Measurements from ENCODE around the gene OSBPL5.

Gene OSBPL5

GRCh38 chr11:3161309-3161708 lies 3.8 kb downstream of the OSBPL5 start:
- no peaks in the 10 kb centered on the region for H3K27me3 ChIP-seq (ENCODE audit: control insufficient read depth in 1 of 2, insufficient read depth in 2 of 2, low read length in 2 of 2)
- peak overlapping the region in 1 of 2 donors; percentile 63 for H3K9ac ChIP-seq (ENCODE audit: low read length in 2 of 2)
- H3K36me3 ChIP-seq (ENCODE audit: control insufficient read depth in 2 of 2, insufficient read depth in 2 of 2, low read length in 2 of 2) = no peaks in the 10 kb centered on the region
- H3K9me3 ChIP-seq (ENCODE audit: control insufficient read depth in 2 of 2, low read length in 2 of 2) = no peaks in the 10 kb centered on the region
- H3K27ac ChIP-seq (ENCODE audit: low read length) = peak overlapping the region; percentile 62
- H3K4me3 ChIP-seq (ENCODE audit: low read length in 2 of 2) = peak overlapping the region; percentile 70 to 81
- H3K4me1 ChIP-seq (ENCODE audit: control insufficient read depth, insufficient read depth, low read length) = peaks cover 78% of the 10 kb centered on the region

DNA sequence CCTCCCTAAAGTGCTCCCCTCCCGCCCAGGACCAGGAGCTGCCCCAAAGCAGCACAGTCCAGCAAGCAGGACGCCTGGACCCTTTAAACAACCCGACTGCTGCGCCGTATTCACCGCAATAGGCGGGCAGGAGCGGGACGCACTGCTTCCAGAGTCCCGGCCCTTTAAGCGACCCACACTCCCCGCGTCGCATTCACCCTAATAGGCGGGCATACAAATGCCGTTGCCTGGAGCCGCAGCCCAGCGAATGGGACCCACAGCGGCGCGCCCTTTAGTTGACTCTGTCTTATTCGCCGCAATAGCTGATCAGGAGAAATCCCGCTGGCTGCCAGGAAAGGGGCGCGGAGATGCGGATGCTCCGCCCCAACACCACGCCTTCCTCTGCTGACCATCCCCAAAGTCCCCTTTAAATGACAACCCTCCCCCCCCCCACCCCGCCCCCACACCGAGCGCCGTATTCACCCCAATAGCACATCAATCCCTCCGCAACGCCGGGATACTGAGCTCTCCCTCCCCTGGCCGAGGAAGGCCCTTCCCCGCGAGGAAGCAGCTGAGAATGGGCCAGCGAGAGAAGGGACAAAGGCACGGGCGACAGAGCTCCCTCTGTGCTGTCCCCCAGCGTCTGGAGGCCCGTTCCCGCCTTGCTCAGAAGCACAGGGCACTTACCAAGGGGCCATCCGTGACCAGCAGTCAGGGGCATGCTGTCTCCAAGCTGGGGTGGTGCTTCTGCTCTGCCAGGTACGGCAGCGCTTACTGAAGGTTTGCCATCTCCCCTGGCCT lies 4.7 kb downstream of the OSBPL5 start:
- Histone ChIP-seq H3K9me3 (ENCODE audit: control insufficient read depth in 2 of 2, low read length in 2 of 2) (no peaks in the 10 kb centered on the region), H3K9ac (ENCODE audit: low read length in 2 of 2) (peak overlapping the region; percentile 79 to 91), H3K27me3 (ENCODE audit: control insufficient read depth in 1 of 2, insufficient read depth in 2 of 2, low read length in 2 of 2) (no peaks in the 10 kb centered on the region), H3K4me3 (ENCODE audit: low read length in 2 of 2) (peak overlapping the region; percentile 81 to 85), H3K27ac (ENCODE audit: low read length) (peak overlapping the region; percentile 91), H3K4me1 (ENCODE audit: control insufficient read depth, insufficient read depth, low read length) (peaks cover 75% of the 10 kb centered on the region), H3K36me3 (ENCODE audit: control insufficient read depth in 2 of 2, insufficient read depth in 2 of 2, low read length in 2 of 2) (no peaks in the 10 kb centered on the region)

DNA sequence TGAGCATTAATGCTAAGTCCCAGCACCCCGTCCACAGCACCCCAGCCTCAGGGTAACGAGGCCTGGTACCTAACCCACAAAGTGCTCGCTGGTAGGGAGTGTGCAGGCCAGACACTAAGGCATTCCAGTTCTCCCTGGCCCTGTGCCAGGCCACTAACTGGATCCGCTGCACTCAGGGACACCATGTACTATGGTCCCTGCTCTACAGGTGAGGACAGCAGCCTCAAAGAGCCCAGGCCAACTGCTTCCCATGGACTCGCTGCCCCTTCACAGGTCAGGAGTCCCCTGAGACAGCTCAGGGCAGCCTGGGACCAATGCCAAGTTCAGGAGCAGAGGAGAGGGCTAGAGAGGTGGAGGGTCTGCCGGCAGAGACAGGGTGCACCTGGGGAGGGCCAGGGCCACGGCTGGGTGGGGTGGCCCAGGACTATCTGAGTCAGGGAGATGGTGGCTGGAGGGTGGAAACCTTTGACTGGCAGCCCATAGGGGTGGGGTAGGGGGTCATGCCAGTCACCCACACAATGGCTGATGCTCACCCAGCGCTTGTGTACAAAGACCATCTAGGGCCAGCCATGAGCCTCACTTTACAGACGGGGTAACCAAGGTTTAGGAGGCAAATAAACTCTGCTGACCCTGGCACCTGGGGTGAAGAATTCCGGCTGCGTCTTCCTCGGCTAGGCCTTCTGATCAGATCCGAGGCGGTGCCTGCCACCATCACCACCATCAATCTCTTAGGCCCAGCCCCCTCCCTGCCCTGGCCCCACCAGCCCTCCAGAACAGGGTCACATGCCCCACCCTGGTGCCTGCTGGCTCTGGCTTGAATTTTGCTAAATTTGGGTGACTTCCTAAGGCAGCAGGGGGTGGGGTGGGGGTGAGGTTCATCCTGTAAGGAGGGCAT lies 5.6 kb downstream of the OSBPL5 start:
- Histone ChIP-seq H3K9me3 (ENCODE audit: control insufficient read depth in 2 of 2, low read length in 2 of 2) (no peaks in the 10 kb centered on the region), H3K27ac (ENCODE audit: low read length) (peak overlapping the region; percentile 91), H3K4me1 (ENCODE audit: control insufficient read depth, insufficient read depth, low read length) (peaks cover 79% of the 10 kb centered on the region), H3K27me3 (ENCODE audit: control insufficient read depth in 1 of 2, insufficient read depth in 2 of 2, low read length in 2 of 2) (no peaks in the 10 kb centered on the region), H3K36me3 (ENCODE audit: control insufficient read depth in 2 of 2, insufficient read depth in 2 of 2, low read length in 2 of 2) (no peaks in the 10 kb centered on the region), H3K9ac (ENCODE audit: low read length in 2 of 2) (peak overlapping the region; percentile 79 to 91), H3K4me3 (ENCODE audit: low read length in 2 of 2) (peak overlapping the region; percentile 81 to 85)

GRCh38 chr11:3158821-3159220 lies 6.3 kb downstream of the OSBPL5 start:
- peak overlapping the region; percentile 91 for H3K27ac ChIP-seq (ENCODE audit: low read length)
- H3K9me3 ChIP-seq (ENCODE audit: control insufficient read depth in 2 of 2, low read length in 2 of 2) = no peaks in the 10 kb centered on the region
- H3K36me3 ChIP-seq (ENCODE audit: control insufficient read depth in 2 of 2, insufficient read depth in 2 of 2, low read length in 2 of 2) = no peaks in the 10 kb centered on the region
- H3K27me3 ChIP-seq (ENCODE audit: control insufficient read depth in 1 of 2, insufficient read depth in 2 of 2, low read length in 2 of 2) = no peaks in the 10 kb centered on the region
- H3K4me1 ChIP-seq (ENCODE audit: control insufficient read depth, insufficient read depth, low read length) = peaks cover 81% of the 10 kb centered on the region
- H3K9ac ChIP-seq (ENCODE audit: low read length in 2 of 2) = peak overlapping the region in 1 of 2 donors; percentile 91
- H3K4me3 ChIP-seq (ENCODE audit: low read length in 2 of 2) = peak overlapping the region in 1 of 2 donors; percentile 81

- Histone ChIP-seq H3K4me1 (ENCODE audit: control insufficient read depth, insufficient read depth, low read length) (peaks cover 81% of the 10 kb centered on the region), H3K27me3 (ENCODE audit: control insufficient read depth in 1 of 2, insufficient read depth in 2 of 2, low read length in 2 of 2) (no peaks in the 10 kb centered on the region), H3K9me3 (ENCODE audit: control insufficient read depth in 2 of 2, low read length in 2 of 2) (no peaks in the 10 kb centered on the region), H3K27ac (ENCODE audit: low read length) (peak overlapping the region; percentile 93), H3K9ac (ENCODE audit: low read length in 2 of 2) (no peak overlapping the region), H3K4me3 (ENCODE audit: low read length in 2 of 2) (no peak overlapping the region), H3K36me3 (ENCODE audit: control insufficient read depth in 2 of 2, insufficient read depth in 2 of 2, low read length in 2 of 2) (no peaks in the 10 kb centered on the region)
Measured at GRCh38 chr11:3158131-3158591, 6.9 kb downstream of the OSBPL5 start.

GRCh38 chr11:3157381-3158130 lies 7.6 kb downstream of the OSBPL5 start:
- Histone ChIP-seq H3K4me3 (ENCODE audit: low read length in 2 of 2) (no peak overlapping the region), H3K4me1 (ENCODE audit: control insufficient read depth, insufficient read depth, low read length) (peaks cover 80% of the 10 kb centered on the region), H3K27ac (ENCODE audit: low read length) (peak overlapping the region; percentile 93), H3K27me3 (ENCODE audit: control insufficient read depth in 1 of 2, insufficient read depth in 2 of 2, low read length in 2 of 2) (no peaks in the 10 kb centered on the region), H3K36me3 (ENCODE audit: control insufficient read depth in 2 of 2, insufficient read depth in 2 of 2, low read length in 2 of 2) (no peaks in the 10 kb centered on the region), H3K9me3 (ENCODE audit: control insufficient read depth in 2 of 2, low read length in 2 of 2) (no peaks in the 10 kb centered on the region), H3K9ac (ENCODE audit: low read length in 2 of 2) (no peak overlapping the region)

DNA sequence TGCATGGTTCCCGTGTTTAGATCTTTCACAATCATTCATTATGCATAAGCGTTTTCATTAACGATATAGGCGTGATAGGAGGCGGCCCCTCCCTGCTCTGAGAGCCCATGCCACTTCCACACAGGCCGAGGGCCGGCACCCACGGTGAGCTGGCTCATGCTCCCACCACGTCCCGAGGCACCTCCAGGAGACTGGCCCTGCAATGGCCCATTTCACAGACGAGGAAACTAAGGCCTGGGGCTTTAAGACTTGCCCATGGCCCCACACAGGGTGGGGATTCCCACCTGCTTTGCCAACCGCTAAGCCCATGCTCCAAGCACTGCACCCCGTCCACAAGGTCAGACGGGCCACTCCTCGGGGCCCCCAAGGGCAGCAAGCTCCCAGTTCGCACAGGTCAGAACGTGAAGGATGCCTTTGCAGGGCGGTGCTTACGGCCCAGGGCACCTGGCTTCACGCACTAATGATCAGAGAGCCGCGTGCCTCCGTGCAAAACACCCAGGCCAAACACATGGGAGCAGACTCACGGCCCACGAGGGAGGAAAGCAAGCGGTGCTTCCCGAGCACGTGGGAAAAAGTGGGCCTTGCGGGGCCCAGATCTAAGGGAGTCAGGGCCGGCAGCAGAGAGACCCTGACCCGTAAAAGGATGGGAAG lies 8.3 kb downstream of the OSBPL5 start:
- no peaks in the 10 kb centered on the region for H3K9me3 ChIP-seq (ENCODE audit: control insufficient read depth in 2 of 2, low read length in 2 of 2)
- H3K4me3 ChIP-seq (ENCODE audit: low read length in 2 of 2) = peak overlapping the region; percentile 3 to 60
- H3K27me3 ChIP-seq (ENCODE audit: control insufficient read depth in 1 of 2, insufficient read depth in 2 of 2, low read length in 2 of 2) = no peaks in the 10 kb centered on the region
- H3K36me3 ChIP-seq (ENCODE audit: control insufficient read depth in 2 of 2, insufficient read depth in 2 of 2, low read length in 2 of 2) = peaks cover 2% of the 10 kb centered on the region in 2 donors
- H3K9ac ChIP-seq (ENCODE audit: low read length in 2 of 2) = peak overlapping the region; percentile 44 to 64
- H3K27ac ChIP-seq (ENCODE audit: low read length) = peak overlapping the region; percentile 93
- H3K4me1 ChIP-seq (ENCODE audit: control insufficient read depth, insufficient read depth, low read length) = peaks cover 76% of the 10 kb centered on the region

- H3K36me3 ChIP-seq (ENCODE audit: control insufficient read depth in 2 of 2, insufficient read depth in 2 of 2, low read length in 2 of 2) = peaks cover 2 to 4% of the 10 kb centered on the region in 2 donors
- H3K4me3 ChIP-seq (ENCODE audit: low read length in 2 of 2) = peak overlapping the region; percentile 3 to 60
- peaks cover 71% of the 10 kb centered on the region for H3K4me1 ChIP-seq (ENCODE audit: control insufficient read depth, insufficient read depth, low read length)
- H3K9ac ChIP-seq (ENCODE audit: low read length in 2 of 2) = peak overlapping the region; percentile 44 to 64
- no peaks in the 10 kb centered on the region for H3K27me3 ChIP-seq (ENCODE audit: control insufficient read depth in 1 of 2, insufficient read depth in 2 of 2, low read length in 2 of 2)
- peak overlapping the region; percentile 93 for H3K27ac ChIP-seq (ENCODE audit: low read length)
- H3K9me3 ChIP-seq (ENCODE audit: control insufficient read depth in 2 of 2, low read length in 2 of 2) = no peaks in the 10 kb centered on the region
Measured at GRCh38 chr11:3156282-3156660, 8.8 kb downstream of the OSBPL5 start.

- Histone ChIP-seq H3K4me3 (ENCODE audit: low read length in 2 of 2) (peak overlapping the region; percentile 3 to 60), H3K4me1 (ENCODE audit: control insufficient read depth, insufficient read depth, low read length) (peaks cover 69% of the 10 kb centered on the region), H3K36me3 (ENCODE audit: control insufficient read depth in 2 of 2, insufficient read depth in 2 of 2, low read length in 2 of 2) (peaks cover 2 to 5% of the 10 kb centered on the region in 2 donors), H3K9ac (ENCODE audit: low read length in 2 of 2) (peak overlapping the region; percentile 44 to 51), H3K27ac (ENCODE audit: low read length) (peak overlapping the region; percentile 93), H3K9me3 (ENCODE audit: control insufficient read depth in 2 of 2, low read length in 2 of 2) (no peaks in the 10 kb centered on the region), H3K27me3 (ENCODE audit: control insufficient read depth in 1 of 2, insufficient read depth in 2 of 2, low read length in 2 of 2) (no peaks in the 10 kb centered on the region)
Measured at GRCh38 chr11:3155691-3156258, 9.3 kb downstream of the OSBPL5 start.

Data from stomach smooth muscle (tissue), 2 donors.